Activated naive CD8-positive, alpha-beta T cell treated with anti-CD3 and anti-CD28 coated beads for 36 hours (primary cell): ENCODE data around the gene TP53TG5. TPM values are rescaled to one million over a fixed set of nuclear protein-coding genes. Genes with fewer than 3 reads are reported as not detected.
A peak's percentile ranks its signal among the peaks of the same experiment; 100 is the strongest.
"Not testable (repeated sequence)": the region's sequence is repeated elsewhere in the genome, so short reads cannot be mapped to it uniquely, and the experiment has no call there.

Source experiments
- DNase-seq: peaks from one replicate; pipeline ENCODE4 v3.0.0; 2021
- H3K27ac Mint-ChIP-seq: one replicate; pipeline ENCODE4 v1.8.0; 2022; ENCODE audit warnings: mild to moderate bottlenecking, moderate library complexity, mixed read lengths
- H3K27me3 Mint-ChIP-seq: one replicate; pipeline ENCODE4 v1.8.0; 2022; ENCODE audit warnings: mild to moderate bottlenecking, mixed read lengths
- H3K36me3 Mint-ChIP-seq: one replicate; pipeline ENCODE4 v1.8.0; 2021; ENCODE audit warnings: mild to moderate bottlenecking, mixed read lengths
- H3K4me1 Mint-ChIP-seq: one replicate; pipeline ENCODE4 v1.8.0; 2021; ENCODE audit warnings: mixed read lengths
- H3K4me3 Mint-ChIP-seq: one replicate; pipeline ENCODE4 v1.8.0; 2022; ENCODE audit warnings: mild to moderate bottlenecking, moderate library complexity, mixed read lengths
- H3K9me3 Mint-ChIP-seq: one replicate; pipeline ENCODE4 v1.8.0; 2022; ENCODE audit warnings: mixed read lengths
- total RNA-seq, 2 experiments: library from RNA; stranded (reverse); gene quantifications; one replicate each; pipeline ENCODE4 v1.2.3, GENCODE V29; 2021

Gene TP53TG5
- total RNA-seq, 2 experiments from 2014 or later: 0.40 to 0.41 TPM

DNA sequence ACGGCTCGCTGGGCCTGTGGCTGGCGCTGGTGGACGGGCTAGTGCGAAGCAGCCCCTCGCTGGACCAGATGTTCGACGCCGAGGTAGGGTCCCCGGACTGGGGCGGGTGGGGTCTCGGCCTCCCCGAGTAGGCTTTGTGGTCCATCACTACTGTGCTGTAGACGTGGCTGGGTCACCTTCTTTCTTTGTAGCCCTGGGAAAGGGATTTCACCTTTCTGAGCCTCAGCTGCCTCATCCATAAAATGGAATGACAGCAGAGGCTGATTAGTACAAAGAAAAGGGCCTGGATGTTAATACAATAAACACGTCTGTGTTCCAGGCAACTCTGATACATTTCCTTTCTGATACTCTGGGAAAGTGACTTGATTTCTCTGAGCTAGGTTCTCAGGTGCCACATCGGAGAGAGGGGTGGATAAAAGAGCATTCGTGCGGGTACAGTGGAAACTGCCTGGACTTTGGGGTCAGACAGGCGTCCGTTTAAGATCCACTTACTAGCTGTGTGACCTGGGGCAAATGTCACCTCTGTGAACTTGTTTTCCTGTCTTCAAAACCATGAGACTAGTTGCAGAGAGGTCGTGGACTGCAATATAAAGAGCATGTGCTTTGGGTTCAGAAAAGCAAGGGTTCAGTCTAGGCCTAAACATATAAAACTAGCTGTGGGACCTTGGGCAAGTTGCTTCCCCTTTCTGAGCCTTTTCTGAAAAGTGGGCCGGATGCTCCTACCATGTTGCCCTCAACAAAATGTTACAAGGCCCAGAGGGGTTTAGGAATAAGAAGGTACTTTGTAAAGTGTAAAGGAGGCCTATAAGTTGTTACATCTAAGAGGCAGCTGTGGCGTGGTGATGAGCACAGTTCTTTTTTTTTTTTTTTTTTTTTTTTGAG is 14.3 kb downstream of the TP53TG5 start:
- H3K27ac Mint-ChIP-seq: peak overlapping the region; percentile 95
- H3K4me3 Mint-ChIP-seq: peak overlapping the region; percentile 94
- peaks cover 10% of the 10 kb centered on the region for H3K36me3 Mint-ChIP-seq
- H3K27me3 Mint-ChIP-seq: no peaks in the 10 kb centered on the region
- no peaks in the 10 kb centered on the region for H3K9me3 Mint-ChIP-seq
- no peak for DNase-seq
- peaks cover 54% of the 10 kb centered on the region for H3K4me1 Mint-ChIP-seq

DNA sequence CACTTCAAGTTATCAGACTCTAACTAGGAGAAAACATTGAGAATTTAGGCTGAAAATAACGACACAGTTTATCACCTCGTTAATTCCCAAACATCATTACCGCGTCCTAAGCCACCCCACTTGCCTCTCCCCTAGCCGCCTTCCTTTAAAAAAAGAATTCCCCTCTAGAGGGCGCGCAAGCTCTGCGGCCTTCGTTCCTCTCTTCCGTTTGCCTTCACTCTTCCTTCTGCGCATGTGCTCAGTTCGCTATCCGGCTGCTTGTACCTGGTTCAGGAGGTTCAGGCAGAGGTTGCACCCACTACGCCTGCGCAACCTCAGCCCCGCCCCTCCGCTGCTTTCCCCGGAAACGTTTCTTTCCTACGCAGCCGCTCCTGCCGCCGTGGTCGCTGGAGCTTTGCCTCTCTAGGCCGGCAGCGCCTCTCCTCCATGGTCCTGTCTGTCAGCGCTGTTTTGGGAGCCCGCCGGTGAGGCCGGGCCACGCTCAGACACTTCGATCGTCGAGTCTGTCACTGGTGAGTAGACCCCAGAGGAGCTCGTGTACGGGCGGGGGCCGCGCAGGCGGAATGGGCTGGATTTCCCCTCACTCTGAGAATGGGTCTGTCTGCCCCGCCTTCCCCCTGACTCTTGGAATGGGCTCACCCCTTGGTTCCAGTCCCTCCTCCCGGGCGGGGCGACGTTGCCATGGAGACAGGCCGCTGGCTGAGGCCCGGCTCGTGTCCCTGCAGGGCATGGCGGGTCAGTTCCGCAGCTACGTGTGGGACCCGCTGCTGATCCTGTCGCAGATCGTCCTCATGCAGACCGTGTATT is 15.1 kb downstream of the TP53TG5 start, which contains the start of gene SYS1:
SYS1 (plus strand) TSS at position 353 of the 807 bp plus-strand sequence; CDS start at position 729, 376 bp downstream.
- H3K4me3 Mint-ChIP-seq: peak within 1 kb of the TSS; percentile 94
- H3K27ac Mint-ChIP-seq: peak within 1 kb of the TSS; percentile 95
- H3K27me3 Mint-ChIP-seq: no peaks in the 10 kb centered on the region
- peak; percentile 99 for DNase-seq
- H3K36me3 Mint-ChIP-seq: peaks cover 10% of the 10 kb centered on the region
- no peaks in the 10 kb centered on the region for H3K9me3 Mint-ChIP-seq
- peaks cover 55% of the 10 kb centered on the region for H3K4me1 Mint-ChIP-seq

DNA sequence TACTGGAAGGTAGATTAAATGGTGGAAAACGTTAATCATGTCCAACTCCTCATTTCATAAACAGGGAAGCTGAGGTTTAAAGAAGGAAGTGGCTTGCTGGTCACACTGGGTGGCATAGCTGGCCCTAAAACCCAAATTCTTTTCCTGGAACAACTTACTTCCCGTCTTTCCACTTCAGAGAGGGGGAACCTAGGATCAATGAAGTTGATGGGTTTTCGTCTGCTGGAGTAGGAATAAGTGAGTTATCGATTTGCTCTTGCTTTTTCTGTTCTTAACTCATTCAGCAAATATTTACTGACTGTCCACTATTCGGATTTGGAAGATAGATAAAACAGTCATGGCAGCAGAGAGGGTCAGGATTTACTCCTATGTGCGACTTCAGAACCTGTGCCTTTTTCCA is 16.3 kb downstream of the TP53TG5 start:
- Mint-ChIP-seq H3K9me3 (no peaks in the 10 kb centered on the region), H3K4me3 (no peak overlapping the region), H3K36me3 (peaks cover 9% of the 10 kb centered on the region), H3K27me3 (no peaks in the 10 kb centered on the region), H3K4me1 (peaks cover 51% of the 10 kb centered on the region), H3K27ac (no peak overlapping the region)
- no peak for DNase-seq

DNA sequence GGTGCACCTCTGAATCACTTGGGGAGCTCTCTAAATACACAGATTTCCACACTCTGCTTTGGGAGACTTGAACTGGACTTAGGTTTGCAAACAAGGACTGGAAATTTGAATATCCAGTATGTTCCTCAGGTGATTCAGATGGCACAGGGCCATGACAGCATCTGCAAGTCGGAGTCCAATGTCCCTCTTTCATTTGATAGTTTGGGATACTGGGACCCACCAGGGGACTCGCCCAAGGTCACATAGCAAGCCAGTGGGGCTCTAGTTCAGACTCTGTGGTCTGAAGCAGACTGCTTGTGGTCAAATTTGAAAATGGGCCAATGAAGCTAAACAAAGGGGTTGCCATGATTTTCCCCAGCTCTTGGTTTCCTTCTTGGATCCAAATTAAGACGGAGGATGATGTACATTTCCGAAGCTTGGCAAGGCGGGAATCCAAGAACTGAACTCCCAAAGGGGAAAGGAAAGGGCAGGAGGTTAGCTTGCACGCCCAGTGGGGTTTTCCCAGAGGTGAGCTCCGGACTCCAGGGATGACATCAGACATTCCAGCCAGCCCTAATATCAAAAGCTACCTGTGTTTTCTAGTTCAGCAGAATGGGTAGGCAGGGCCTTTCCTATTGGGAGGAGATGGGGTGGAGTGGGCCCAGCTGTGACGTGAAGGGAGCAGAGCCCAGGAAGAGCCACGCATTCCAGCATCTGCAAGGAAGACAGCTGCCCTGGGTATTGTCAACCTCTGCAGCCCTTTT is 18.5 kb downstream of the TP53TG5 start:
- no peak overlapping the region for H3K4me3 Mint-ChIP-seq
- H3K4me1 Mint-ChIP-seq: peaks cover 55% of the 10 kb centered on the region
- H3K36me3 Mint-ChIP-seq: peaks cover 4% of the 10 kb centered on the region
- no peak overlapping the region for H3K27ac Mint-ChIP-seq
- DNase-seq: no peak
- H3K9me3 Mint-ChIP-seq: no peaks in the 10 kb centered on the region
- no peaks in the 10 kb centered on the region for H3K27me3 Mint-ChIP-seq

DNA sequence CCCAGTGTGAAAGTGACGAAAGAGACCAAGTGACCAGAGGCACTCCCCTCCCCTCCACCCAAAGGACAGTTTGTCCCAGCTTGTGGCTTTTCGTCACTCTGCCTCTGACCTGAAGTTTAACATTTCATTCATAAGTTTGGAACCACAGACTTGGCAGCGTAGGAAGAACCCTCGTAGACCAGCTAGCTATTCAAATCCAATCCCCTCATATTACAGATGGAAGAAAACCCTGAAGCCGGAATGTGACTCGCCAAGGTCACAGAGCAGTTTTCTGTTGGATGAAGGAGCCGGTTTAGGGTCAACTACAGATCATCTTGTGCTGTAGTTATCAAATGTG is 19.1 kb downstream of the TP53TG5 start:
- H3K4me3 Mint-ChIP-seq: no peak overlapping the region
- no peak overlapping the region for H3K27ac Mint-ChIP-seq
- peaks cover 58% of the 10 kb centered on the region for H3K4me1 Mint-ChIP-seq
- H3K27me3 Mint-ChIP-seq: no peaks in the 10 kb centered on the region
- no peak for DNase-seq
- peaks cover 4% of the 10 kb centered on the region for H3K36me3 Mint-ChIP-seq
- H3K9me3 Mint-ChIP-seq: no peaks in the 10 kb centered on the region

DNA sequence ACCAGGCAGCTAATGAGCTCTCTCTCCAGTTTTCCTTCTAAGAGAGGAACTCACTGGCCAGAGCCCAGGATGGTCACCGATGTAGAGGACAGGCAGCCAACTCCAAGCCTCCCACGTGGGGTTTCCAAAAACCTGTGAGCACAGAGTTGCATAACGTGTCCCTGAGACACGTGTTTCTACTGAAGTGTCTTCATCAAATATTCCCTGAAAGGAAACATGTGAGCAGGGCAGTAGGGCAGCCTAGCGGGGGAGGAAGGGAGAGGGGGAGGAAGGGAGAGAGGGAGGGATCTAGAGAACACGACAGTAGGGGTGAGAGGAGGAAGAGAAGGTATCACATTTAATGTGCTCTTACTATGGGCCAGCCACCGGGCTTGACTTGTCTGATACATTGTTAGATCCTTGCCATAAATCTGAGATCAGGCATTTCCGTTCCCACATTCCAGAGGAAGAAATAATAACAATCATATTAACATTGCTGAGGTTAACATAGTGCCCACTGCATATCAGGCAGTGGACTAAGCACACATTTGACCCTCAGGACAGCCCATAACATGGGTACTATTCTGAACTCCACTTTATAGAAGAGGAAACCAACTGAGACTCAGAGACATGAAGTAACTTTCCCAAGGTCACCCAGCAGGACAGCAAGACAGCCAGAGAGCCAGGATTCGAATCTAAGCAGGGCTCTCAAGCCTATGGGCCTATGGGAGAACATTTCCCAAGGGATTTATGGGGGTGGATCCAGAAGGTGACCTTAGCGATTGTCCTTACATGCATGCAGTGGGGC is 19.6 kb downstream of the TP53TG5 start:
- Mint-ChIP-seq H3K27ac (no peak overlapping the region), H3K9me3 (no peaks in the 10 kb centered on the region), H3K4me3 (no peak overlapping the region), H3K27me3 (no peaks in the 10 kb centered on the region), H3K36me3 (no peaks in the 10 kb centered on the region), H3K4me1 (peaks cover 58% of the 10 kb centered on the region)
- no peak for DNase-seq

DNA sequence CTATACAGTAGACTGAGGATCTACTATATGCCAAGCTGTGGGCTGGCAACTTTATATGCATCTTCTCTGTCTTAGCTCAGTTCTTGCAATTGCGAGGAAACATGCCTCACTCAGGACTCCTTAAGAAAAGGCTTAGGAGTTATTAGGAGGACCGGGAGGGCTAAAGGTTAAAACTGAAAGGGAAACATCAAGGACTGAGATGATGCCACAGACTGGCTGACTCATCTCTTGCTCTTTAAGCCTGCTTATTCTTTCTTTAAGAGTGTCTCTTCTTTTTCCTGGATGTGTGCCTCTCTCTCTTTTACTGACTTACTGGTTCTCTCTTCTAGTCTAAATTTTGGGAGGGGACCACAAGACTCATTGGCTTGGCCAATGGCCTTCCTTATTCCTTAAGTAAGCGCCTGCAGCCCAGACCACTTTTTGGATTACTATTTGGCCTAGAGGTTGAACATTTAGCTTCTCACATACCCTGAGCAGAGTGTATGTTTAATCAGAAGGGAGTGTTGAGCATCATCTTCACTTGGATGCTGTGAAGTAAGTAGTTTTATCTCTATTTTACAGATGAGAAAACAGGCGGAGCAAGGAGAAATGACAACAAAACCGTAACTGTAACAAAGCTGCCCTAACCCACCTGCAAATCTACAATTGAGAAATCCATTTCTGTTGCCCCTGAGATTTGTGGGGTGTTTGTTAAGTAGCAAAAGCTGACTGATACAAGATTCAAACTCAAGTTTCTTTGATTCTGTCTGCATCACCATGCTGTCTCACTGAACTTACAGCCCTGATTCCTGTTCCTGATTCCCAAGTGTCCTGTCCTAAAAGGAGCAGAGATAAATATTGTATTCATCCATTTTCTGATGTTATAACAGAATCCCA is 22.7 kb downstream of the TP53TG5 start:
- peak overlapping the region; percentile 85 for H3K27ac Mint-ChIP-seq
- H3K9me3 Mint-ChIP-seq: no peaks in the 10 kb centered on the region
- H3K27me3 Mint-ChIP-seq: peaks cover 4% of the 10 kb centered on the region
- H3K4me1 Mint-ChIP-seq: peaks cover 49% of the 10 kb centered on the region
- no peak for DNase-seq
- peak overlapping the region; percentile 32 for H3K4me3 Mint-ChIP-seq
- H3K36me3 Mint-ChIP-seq: no peaks in the 10 kb centered on the region

DNA sequence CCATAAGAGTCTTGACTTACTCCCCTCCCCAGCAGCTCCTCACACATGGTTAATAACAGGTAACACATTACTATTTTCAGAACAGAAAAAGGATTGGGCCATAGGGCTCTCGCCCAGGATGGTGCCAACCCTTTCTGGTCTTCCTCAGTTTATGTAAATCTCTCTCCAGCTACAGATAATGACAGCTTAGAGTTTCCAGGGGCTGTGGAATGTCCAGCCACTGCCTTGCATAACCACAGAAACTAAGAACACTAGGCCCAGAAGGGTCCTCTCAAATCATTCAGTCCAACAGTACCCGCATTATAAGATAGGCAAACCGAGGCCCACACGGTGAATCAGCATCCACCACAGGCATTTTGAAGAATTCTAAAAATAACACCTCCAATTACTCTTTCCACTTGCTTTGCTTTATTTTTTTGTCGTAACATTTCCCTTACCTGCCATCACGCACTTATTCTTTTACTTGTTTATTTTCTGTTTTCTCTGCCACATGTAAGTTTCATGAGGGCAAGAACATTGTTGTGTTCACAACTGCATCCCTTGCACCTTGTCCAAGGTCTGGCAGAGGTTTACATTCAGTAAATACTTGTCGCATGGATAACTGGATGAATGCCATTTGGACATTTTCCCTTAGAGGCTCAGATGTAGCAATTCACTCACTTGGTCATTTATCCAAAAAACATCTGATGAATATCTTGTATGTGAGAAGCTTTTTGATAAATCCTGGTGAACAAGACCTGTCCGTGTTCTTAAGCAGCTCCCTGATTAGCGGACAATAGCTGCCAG is 23.5 kb downstream of the TP53TG5 start:
- H3K4me3 Mint-ChIP-seq: peak overlapping the region; percentile 36

DNA sequence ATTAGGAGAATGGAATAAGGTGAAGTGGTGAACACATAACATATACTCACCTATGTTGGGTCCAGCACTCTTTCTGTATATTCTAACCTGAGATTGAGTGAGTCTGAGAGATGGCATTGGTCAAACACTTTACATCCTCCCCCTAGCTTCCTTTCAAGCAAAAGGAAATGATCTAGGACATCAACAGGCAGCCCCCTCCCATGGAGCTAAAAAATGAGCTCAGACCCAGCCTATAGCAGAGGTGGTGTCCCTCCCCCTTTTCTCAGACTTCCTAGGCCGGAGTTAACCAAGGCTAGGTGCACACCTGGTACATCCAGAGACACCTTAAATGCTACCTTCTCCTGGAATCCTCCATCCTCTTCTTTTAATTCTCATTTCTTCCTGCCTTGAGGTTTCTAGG is 24.4 kb downstream of the TP53TG5 start:
- Mint-ChIP-seq H3K27ac (peak overlapping the region; percentile 78), H3K4me3 (no peak overlapping the region), H3K36me3 (no peaks in the 10 kb centered on the region), H3K9me3 (no peaks in the 10 kb centered on the region), H3K27me3 (peaks cover 4% of the 10 kb centered on the region), H3K4me1 (peaks cover 44% of the 10 kb centered on the region)
- no peak for DNase-seq

More for the DNA sequence above, 23.5 kb downstream of the TP53TG5 start:
- Mint-ChIP-seq H3K27me3 (peaks cover 4% of the 10 kb centered on the region), H3K36me3 (no peaks in the 10 kb centered on the region), H3K4me1 (peaks cover 50% of the 10 kb centered on the region), H3K27ac (peak overlapping the region; percentile 85), H3K9me3 (no peaks in the 10 kb centered on the region)
- no peak for DNase-seq

DNA sequence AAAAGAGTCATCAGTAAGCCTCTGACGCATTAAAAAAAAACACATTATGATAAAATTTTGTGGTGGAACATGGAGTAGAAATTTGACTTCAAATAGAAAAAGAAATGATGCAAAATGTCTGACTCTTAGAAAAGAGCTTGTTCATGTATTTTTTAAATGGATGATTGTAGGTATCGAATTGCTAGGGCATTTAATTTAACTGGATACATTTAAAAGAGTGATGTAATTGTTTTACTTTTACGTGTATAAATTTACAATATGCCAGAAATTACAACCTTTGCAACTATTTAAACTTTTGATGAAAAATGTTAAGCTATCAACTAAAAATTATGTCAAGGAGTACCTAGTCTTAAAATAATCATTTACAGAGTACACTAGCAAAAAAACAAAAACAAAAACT is 25.4 kb downstream of the TP53TG5 start:
- Mint-ChIP-seq H3K27ac (no peak overlapping the region), H3K4me3 (no peak overlapping the region), H3K4me1 (peaks cover 40% of the 10 kb centered on the region), H3K36me3 (peaks cover 1% of the 10 kb centered on the region), H3K9me3 (no peaks in the 10 kb centered on the region), H3K27me3 (peaks cover 5% of the 10 kb centered on the region)
- DNase-seq: no peak

DNA sequence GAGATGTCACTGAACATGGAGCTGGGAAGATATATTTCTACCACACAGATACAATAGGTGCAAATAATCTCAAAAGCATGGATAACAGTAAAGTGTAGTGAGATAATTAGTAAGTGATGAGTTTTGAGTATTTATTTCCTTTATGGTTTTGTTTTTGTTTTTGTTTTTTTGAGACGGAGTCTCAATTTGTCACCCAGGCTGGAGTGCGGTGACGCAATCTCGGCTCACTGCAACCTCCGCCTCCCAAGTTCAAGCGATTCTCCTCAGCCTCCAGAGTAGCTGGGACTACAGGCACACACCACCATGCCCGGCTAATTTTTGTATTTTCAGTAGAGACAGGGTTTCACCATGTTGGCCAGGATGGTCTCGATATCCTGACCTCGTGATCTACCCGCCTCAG is 27.3 kb downstream of the TP53TG5 start:
- peaks cover 18% of the 10 kb centered on the region for H3K27me3 Mint-ChIP-seq
- not testable (repeated sequence) for H3K9me3 Mint-ChIP-seq, H3K36me3 Mint-ChIP-seq, H3K4me3 Mint-ChIP-seq, DNase-seq, H3K27ac Mint-ChIP-seq
- H3K4me1 Mint-ChIP-seq: peaks cover 44% of the 10 kb centered on the region

DNA sequence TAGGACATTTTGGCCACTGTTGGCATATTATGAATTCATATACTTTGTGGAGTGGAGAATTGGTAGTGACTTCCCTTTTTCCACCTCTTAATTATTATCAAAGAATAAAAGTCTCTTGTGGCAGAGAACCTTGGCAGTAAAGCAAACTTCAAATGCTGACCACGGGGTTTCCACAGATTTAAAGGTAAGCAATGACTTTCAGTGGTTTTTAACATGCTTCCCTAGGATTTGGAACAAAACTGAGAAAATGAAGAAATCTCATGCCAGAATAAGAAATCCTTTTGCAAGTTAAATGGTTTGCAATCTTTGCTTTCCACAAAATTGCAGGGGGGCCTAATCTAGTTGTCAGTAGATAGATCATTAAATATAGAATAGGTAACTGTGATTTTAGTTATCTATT is 27.9 kb downstream of the TP53TG5 start:
- Mint-ChIP-seq H3K27ac (no peak overlapping the region), H3K9me3 (no peaks in the 10 kb centered on the region), H3K4me1 (peaks cover 39% of the 10 kb centered on the region), H3K36me3 (peaks cover 6% of the 10 kb centered on the region), H3K4me3 (no peak overlapping the region), H3K27me3 (peaks cover 22% of the 10 kb centered on the region)
- no peak for DNase-seq
